Choroid plexus epithelial cell (primary cell): ENCODE measurements around the gene DIP2B.
A peak's percentile ranks its signal among the peaks of the same experiment; 100 is the strongest.

Experiments used
- DNase-seq: peaks from one replicate; pipeline ENCODE4 v3.0.0-alpha.2; 2010; ENCODE audit warnings: low read depth
- H3K4me3 ChIP-seq: 2 replicates; pipeline ENCODE4 v1.5.1; 2011; ENCODE audit warnings: low read depth, mild to moderate bottlenecking, control low read depth, low read length, moderate library complexity
- CTCF ChIP-seq: conservative IDR thresholded peaks from 2 replicates; pipeline ENCODE4 v1.5.1; 2011; ENCODE audit warnings: low read depth, mild to moderate bottlenecking, control low read depth, inconsistent platforms, low read length, moderate library complexity

The DIP2B gene

GRCh38 chr12:50626026-50626425, 121.2 kb downstream of the DIP2B start:
- TF ChIP-seq CTCF: no peak
- DNase-seq: no peak
- no peak overlapping the region for H3K4me3 ChIP-seq

- TF ChIP-seq CTCF: no peak
- no peak for DNase-seq
- H3K4me3 ChIP-seq: no peak overlapping the region
Measured at GRCh38 chr12:50627491-50627890, 122.7 kb downstream of the DIP2B start.

- H3K4me3 ChIP-seq: no peak overlapping the region
- TF ChIP-seq CTCF: no peak
- DNase-seq: no peak
Measured at GRCh38 chr12:50628394-50628793, 123.6 kb downstream of the DIP2B start.

GRCh38 chr12:50633955-50634354, 129.2 kb downstream of the DIP2B start:
- DNase-seq: no peak
- no peak for TF ChIP-seq CTCF
- H3K4me3 ChIP-seq: no peak overlapping the region

DNA sequence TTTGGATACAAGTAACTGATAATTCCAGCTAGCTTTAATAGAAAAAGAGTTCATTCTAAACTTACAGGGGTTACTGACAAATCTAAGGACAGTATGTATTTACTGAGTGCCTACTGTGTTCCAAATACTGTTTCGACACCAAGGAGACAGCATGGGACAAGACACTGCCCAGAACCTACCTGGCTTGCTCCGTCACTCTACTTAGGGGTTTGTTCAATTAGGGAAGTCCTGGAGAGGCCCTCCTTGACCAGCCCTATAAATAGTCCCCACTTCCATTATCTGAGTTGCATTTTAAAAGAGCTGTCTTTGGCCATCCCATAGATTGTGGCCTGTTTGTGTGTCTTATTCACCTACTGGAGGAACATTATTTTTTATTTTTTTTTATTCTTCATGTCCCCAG, 129.6 kb downstream of the DIP2B start:
- no peak overlapping the region for H3K4me3 ChIP-seq
- no peak for TF ChIP-seq CTCF
- no peak for DNase-seq

- DNase-seq: peak; percentile 35
- no peak overlapping the region for H3K4me3 ChIP-seq
- TF ChIP-seq CTCF: no peak
Measured at GRCh38 chr12:50635364-50635763, 130.6 kb downstream of the DIP2B start.

- DNase-seq: no peak
- no peak for TF ChIP-seq CTCF
- H3K4me3 ChIP-seq: no peak overlapping the region
Measured at GRCh38 chr12:50635857-50636256, 131.1 kb downstream of the DIP2B start.
